ENCODE results near the gene HSPA12B. TPM values are rescaled to one million over a fixed set of nuclear protein-coding genes. Genes with fewer than 3 reads are reported as not detected.

HSPA12B gene
- total and polyA plus RNA-seq, 2 donors from 2014 or later = 8.7 to 18.9 TPM

- Histone ChIP-seq H3K27ac (ENCODE audit: low read depth in 2 of 2, low read length in 2 of 2) (peak overlapping the region; percentile 76 to 77), H3K27me3 (ENCODE audit: control insufficient read depth, insufficient read depth, low read length) (no peaks in the 10 kb centered on the region), H3K9ac (ENCODE audit: low read length in 3 of 3) (peak overlapping the region; percentile 52 to 63 (median 55)), H3K9me3 (ENCODE audit: control insufficient read depth in 2 of 3, insufficient read depth in 1 of 3, low read length in 3 of 3) (no peaks in the 10 kb centered on the region), H3K36me3 (ENCODE audit: control insufficient read depth in 2 of 3, insufficient read depth in 3 of 3, low read length in 3 of 3) (no peaks in the 10 kb centered on the region), H3K4me3 (ENCODE audit: low read length in 3 of 3) (peak overlapping the region; percentile 69 to 75 (median 74)), H3K4me1 (ENCODE audit: control insufficient read depth in 2 of 3, insufficient read depth in 2 of 3, low read depth in 1 of 3, low read length in 3 of 3) (peaks cover 0 to 19% (median 12%) of the 10 kb centered on the region in 3 donors)
- FAIRE-seq (no peak), DNase-seq (peak in 4 of 5 donors; percentile 56 to 81 (median 65))
- TF ChIP-seq CTCF (IDR thresholded peaks at IDR 0.05; ENCODE audit: borderline replicate concordance, extremely low read depth, insufficient read depth) = no peak
- intact Hi-C loops (cut with DNase I) = no loop called here
Observed at GRCh38 chr20:3786126-3786484, 53.6 kb downstream of the HSPA12B start.

GRCh38 chr20:3786665-3787323 lies 54.3 kb downstream of the HSPA12B start, which contains the start of gene CENPB:
CENPB (minus strand) TSS chr20:3786740; CDS start chr20:3786483, 257 bp downstream.
- TF ChIP-seq CTCF (IDR thresholded peaks at IDR 0.05; ENCODE audit: borderline replicate concordance, extremely low read depth, insufficient read depth) = peak; percentile 88
- peak; percentile 90 to 96 (median 93) for DNase-seq
- Histone ChIP-seq H3K4me1 (ENCODE audit: control insufficient read depth in 2 of 3, insufficient read depth in 2 of 3, low read depth in 1 of 3, low read length in 3 of 3) (peaks cover 0 to 18% (median 12%) of the 10 kb centered on the region in 3 donors), H3K27ac (ENCODE audit: low read depth in 2 of 2, low read length in 2 of 2) (peak within 1 kb of the TSS; percentile 76 to 77), H3K36me3 (ENCODE audit: control insufficient read depth in 2 of 3, insufficient read depth in 3 of 3, low read length in 3 of 3) (no peaks in the 10 kb centered on the region), H3K9me3 (ENCODE audit: control insufficient read depth in 2 of 3, insufficient read depth in 1 of 3, low read length in 3 of 3) (no peaks in the 10 kb centered on the region), H3K9ac (ENCODE audit: low read length in 3 of 3) (peak within 1 kb of the TSS; percentile 52 to 63 (median 55)), H3K4me3 (ENCODE audit: low read length in 3 of 3) (peak within 1 kb of the TSS; percentile 69 to 75 (median 74)), H3K27me3 (ENCODE audit: control insufficient read depth, insufficient read depth, low read length) (no peaks in the 10 kb centered on the region)
- FAIRE-seq = no peak
- intact Hi-C loops (cut with DNase I) = no loop called here

GRCh38 chr20:3787324-3788014 lies 55.0 kb downstream of the HSPA12B start:
- Histone ChIP-seq H3K36me3 (ENCODE audit: control insufficient read depth in 2 of 3, insufficient read depth in 3 of 3, low read length in 3 of 3) (no peaks in the 10 kb centered on the region), H3K9ac (ENCODE audit: low read length in 3 of 3) (peak overlapping the region in 1 of 3 donors; percentile 27), H3K27ac (ENCODE audit: low read depth in 2 of 2, low read length in 2 of 2) (no peak overlapping the region), H3K9me3 (ENCODE audit: control insufficient read depth in 2 of 3, insufficient read depth in 1 of 3, low read length in 3 of 3) (no peaks in the 10 kb centered on the region), H3K27me3 (ENCODE audit: control insufficient read depth, insufficient read depth, low read length) (no peaks in the 10 kb centered on the region), H3K4me1 (ENCODE audit: control insufficient read depth in 2 of 3, insufficient read depth in 2 of 3, low read depth in 1 of 3, low read length in 3 of 3) (peaks cover 0 to 18% (median 12%) of the 10 kb centered on the region in 3 donors), H3K4me3 (ENCODE audit: low read length in 3 of 3) (peak overlapping the region; percentile 47 to 56 (median 53))
- TF ChIP-seq CTCF (IDR thresholded peaks at IDR 0.05; ENCODE audit: borderline replicate concordance, extremely low read depth, insufficient read depth) = no peak
- peak in 1 of 5 donors; percentile 28 for DNase-seq
- no peak for FAIRE-seq
- intact Hi-C loops (cut with DNase I) = no loop called here

Data from kidney (tissue), 14 donors.